HCEC 1CT (cell line): Measurements from ENCODE around the gene DUSP19.

ENCODE experiments used
- DNase-seq: peaks from one replicate; pipeline ENCODE4 v3.0.0-alpha.2; 2017

The DUSP19 gene

GRCh38 chr2:183069174-183069573, 9.4 kb upstream of the DUSP19 start:
- DNase-seq, result no peak

GRCh38 chr2:183070942-183071844, 7.4 kb upstream of the DUSP19 start:
- peak; percentile 14 for DNase-seq

GRCh38 chr2:183072177-183072576, 6.4 kb upstream of the DUSP19 start:
- DNase-seq, result no peak

GRCh38 chr2:183078163-183078463, 434 bp upstream of the DUSP19 start:
- peak; percentile 17 for DNase-seq

- DNase-seq, result peak; percentile 57
Measured at GRCh38 chr2:183079139-183079775, 710 bp downstream of the DUSP19 start.

GRCh38 chr2:183081911-183082310, 3.4 kb downstream of the DUSP19 start:
- DNase-seq, result no peak

GRCh38 chr2:183088061-183088460, 9.5 kb downstream of the DUSP19 start:
- no peak for DNase-seq

- no peak for DNase-seq
Measured at GRCh38 chr2:183089192-183089851, 10.8 kb downstream of the DUSP19 start.

- no peak for DNase-seq
Measured at GRCh38 chr2:183091318-183091953, 12.9 kb downstream of the DUSP19 start.

- DNase-seq, result no peak
Measured at GRCh38 chr2:183091954-183092345, 13.4 kb downstream of the DUSP19 start.

GRCh38 chr2:183093857-183094657, 15.5 kb downstream of the DUSP19 start:
- DNase-seq, result peak; percentile 75

- DNase-seq, result no peak
Measured at GRCh38 chr2:183105402-183106134, 27.0 kb downstream of the DUSP19 start.

GRCh38 chr2:183112577-183112976, 34.0 kb downstream of the DUSP19 start:
- peak; percentile 8 for DNase-seq

- DNase-seq, result no peak
Measured at GRCh38 chr2:183113630-183114029, 35.1 kb downstream of the DUSP19 start.

- DNase-seq, result no peak
Measured at GRCh38 chr2:183117226-183117625, 38.7 kb downstream of the DUSP19 start.

GRCh38 chr2:183123117-183123958, 44.8 kb downstream of the DUSP19 start:
- DNase-seq, result no peak

- no peak for DNase-seq
Measured at GRCh38 chr2:183123959-183124221, 45.3 kb downstream of the DUSP19 start.

GRCh38 chr2:183124222-183124956, 45.8 kb downstream of the DUSP19 start, which contains the start of gene NUP35:
Gene NUP35, plus strand, starts transcription at chr2:183124443. Its CDS starts 15 bp downstream, at chr2:183124458.
- peak; percentile 88 for DNase-seq

- DNase-seq, result no peak
Measured at GRCh38 chr2:183124957-183125255, 46.4 kb downstream of the DUSP19 start.

- DNase-seq, result no peak
Measured at GRCh38 chr2:183125659-183126341, 47.3 kb downstream of the DUSP19 start.
